Keratinocyte (primary cell): Measurements from ENCODE around the gene FDPS. TPM values are rescaled to one million over a fixed set of nuclear protein-coding genes. Genes with fewer than 3 reads are reported as not detected.

Experiments used
- DNase-seq: peaks from one replicate; pipeline ENCODE4 v3.0.0-alpha.2; 2011; ENCODE audit warnings: low read depth, missing footprints, low spot score
- FAIRE-seq: peaks from 2 replicates; lab custom pipeline; 2011; peaks lifted over from hg19 to GRCh38; lab: Jason Lieb, UNC
- H2AFZ ChIP-seq: 2 replicates; pipeline ENCODE4 v1.6.0; 2012; ENCODE audit warnings: low read length, control low read depth, inconsistent platforms; ENCODE audit not compliant: control insufficient read depth
- H3K27ac ChIP-seq: 2 replicates; pipeline ENCODE4 v1.5.1; 2011; ENCODE audit warnings: low read length; ENCODE audit not compliant: control insufficient read depth, insufficient read depth
- H3K27me3 ChIP-seq: 3 replicates; pipeline ENCODE4 v1.6.0; 2011; ENCODE audit warnings: low read length; ENCODE audit not compliant: control insufficient read depth, insufficient read depth; ENCODE audit errors: extremely low read depth
- H3K36me3 ChIP-seq, 2 experiments: 2 replicates in 1 of 2; 3 replicates in 1 of 2; pipeline ENCODE4 v1.5.1; 2011; ENCODE audit warnings: low read length in 2 of 2, mild to moderate bottlenecking in 1 of 2; ENCODE audit not compliant: control insufficient read depth in 2 of 2, insufficient read depth in 2 of 2; ENCODE audit errors: extremely low read depth in 1 of 2
- H3K4me1 ChIP-seq: 3 replicates; pipeline ENCODE4 v1.5.1; 2011; ENCODE audit warnings: low read length; ENCODE audit not compliant: control insufficient read depth, insufficient read depth; ENCODE audit errors: extremely low read depth
- H3K4me2 ChIP-seq: 3 replicates; pipeline ENCODE4 v1.6.0; 2011; ENCODE audit warnings: low read depth, low read length; ENCODE audit not compliant: control insufficient read depth, insufficient read depth; ENCODE audit errors: extremely low read depth
- H3K4me3 ChIP-seq, 3 experiments: fragments of 200-600 bp in 1 of 3; sonication (generic) in 1 of 3; 2 replicates in 2 of 3; 3 replicates in 1 of 3; pipeline ENCODE4 v1.5.1; 2011 to 2016; ENCODE audit warnings: low read length in 3 of 3, mild to moderate bottlenecking in 3 of 3, control low read depth in 2 of 3, inconsistent platforms in 1 of 3, low read depth in 1 of 3, mixed read lengths in 1 of 3, mixed run types in 1 of 3, moderate library complexity in 1 of 3; ENCODE audit not compliant: control insufficient read depth in 2 of 3, insufficient read depth in 2 of 3; ENCODE audit errors: extremely low read depth in 1 of 3
- H3K79me2 ChIP-seq: 2 replicates; pipeline ENCODE4 v1.6.0; 2012; ENCODE audit warnings: low read length; ENCODE audit not compliant: control insufficient read depth, insufficient read depth
- H3K9ac ChIP-seq: 3 replicates; pipeline ENCODE4 v1.6.0; 2011; ENCODE audit warnings: low read length; ENCODE audit not compliant: control insufficient read depth, insufficient read depth; ENCODE audit errors: extremely low read depth
- H3K9me1 ChIP-seq: 3 replicates; pipeline ENCODE4 v1.6.0; 2011; ENCODE audit warnings: low read length; ENCODE audit not compliant: control insufficient read depth, insufficient read depth; ENCODE audit errors: extremely low read depth
- H3K9me3 ChIP-seq: 2 replicates; pipeline ENCODE4 v1.5.1; 2012; ENCODE audit warnings: low read depth, low read length; ENCODE audit not compliant: control insufficient read depth
- H4K20me1 ChIP-seq: 3 replicates; pipeline ENCODE4 v1.6.0; 2011; ENCODE audit warnings: low read length; ENCODE audit not compliant: control insufficient read depth, insufficient read depth; ENCODE audit errors: extremely low read depth
- CTCF ChIP-seq, 3 experiments: IDR thresholded peaks in 1 of 3; conservative IDR thresholded peaks in 1 of 3; optimal IDR thresholded peaks in 1 of 3; 2 replicates in 2 of 3; 3 replicates in 1 of 3; pipeline versions ENCODE3 to v1.5.1; 2011; ENCODE audit warnings: low read length in 3 of 3, mild to moderate bottlenecking in 3 of 3, moderate library complexity in 2 of 3, control low read depth in 1 of 3, inconsistent platforms in 1 of 3; ENCODE audit not compliant: insufficient read depth in 2 of 3; ENCODE audit errors: extremely low read depth in 1 of 3
- EZH2 ChIP-seq: IDR thresholded peaks from one replicate; pipeline ENCODE4 v1.6.1; 2012; ENCODE audit warnings: inconsistent platforms, mild to moderate bottlenecking, low read length, moderate library complexity
- dilution Hi-C: fragments of 300-500 bp; cut with MboI; formaldehyde crosslinking; loops from one replicate; pipeline ENCODE4 v1.7.0; 2020; ENCODE audit warnings: low sequenced_read_pairs; ENCODE audit not compliant: extremely low pct_ligation_motif_present
- polyA plus RNA-seq, 5 experiments: library from polyadenylated mRNA; depleted of rRNA in 3 of 5; stranded (reverse) in 3 of 5; stranded (forward) in 1 of 5; unstranded in 1 of 5; fragments of >200 nt; gene quantifications; 1 replicate in 1 of 5; 2 replicates in 3 of 5; 3 replicates in 1 of 5; pipeline versions ENCODE4 v1.2.1 to v1.2.3, GENCODE V29; 2011 to 2012; ENCODE audit warnings: missing spikeins in 2 of 5, low read depth in 1 of 5, low replicate concordance in 1 of 5

Gene FDPS
- polyA plus RNA-seq, 1 donor (not counting 4 experiments of a cell fraction or from before 2014, with no cell fraction given) = 821 TPM

- no peaks in the 10 kb centered on the region for H3K27me3 ChIP-seq
- peaks cover 15% of the 10 kb centered on the region for H3K4me1 ChIP-seq
- peaks cover 3% of the 10 kb centered on the region for H4K20me1 ChIP-seq
- no peaks in the 10 kb centered on the region for H3K9me1 ChIP-seq
- H2AFZ ChIP-seq = peak overlapping the region; percentile 91
- peak overlapping the region; percentile 96 for H3K4me2 ChIP-seq
- TF ChIP-seq CTCF (optimal IDR thresholded peaks at IDR 0.05 in 1 of 3, IDR thresholded peaks at IDR 0.05 in 1 of 3, conservative IDR thresholded peaks at IDR 0.05 in 1 of 3; ENCODE audit: extremely low read depth in 1 of 3, insufficient read depth in 2 of 3, low read length in 3 of 3) (no peak), EZH2 (no peak)
- peak overlapping the region; percentile 51 for H3K27ac ChIP-seq
- peak overlapping the region; percentile 86 to 98 (median 93) for H3K4me3 ChIP-seq
- peaks cover 37% of the 10 kb centered on the region for H3K79me2 ChIP-seq
- dilution Hi-C loops = no loop called here
- DNase-seq (no peak), FAIRE-seq (no peak)
- H3K36me3 ChIP-seq = peaks cover 23 to 32% of the 10 kb centered on the region in 2 experiments
- H3K9me3 ChIP-seq = no peaks in the 10 kb centered on the region
- peak overlapping the region; percentile 74 for H3K9ac ChIP-seq
Measured at GRCh38 chr1:155272466-155273342, 36.0 kb upstream of the FDPS start.

- dilution Hi-C loops = no loop called here
- no peak for FAIRE-seq
- peaks cover 34% of the 10 kb centered on the region for H3K79me2 ChIP-seq
Measured at GRCh38 chr1:155273343-155274245, 35.1 kb upstream of the FDPS start, which contains the start of gene CLK2. Gene CLK2, minus strand, starts transcription at chr1:155273504. Its CDS starts 2,527 bp downstream, at chr1:155270977.

More at GRCh38 chr1:155273343-155274245, 35.1 kb upstream of the FDPS start, which contains the start of gene CLK2:
- Histone ChIP-seq H3K4me1 (peaks cover 22% of the 10 kb centered on the region), H3K27ac (peak within 1 kb of the TSS; percentile 51), H3K27me3 (no peaks in the 10 kb centered on the region), H3K36me3 (peaks cover 14 to 24% of the 10 kb centered on the region in 2 experiments), H3K9me3 (no peaks in the 10 kb centered on the region), H3K9me1 (no peaks in the 10 kb centered on the region), H3K4me2 (peak within 1 kb of the TSS; percentile 96), H3K4me3 (peak within 1 kb of the TSS; percentile 86 to 98 (median 93)), H4K20me1 (peaks cover 3% of the 10 kb centered on the region), H2AFZ (peak within 1 kb of the TSS; percentile 91), H3K9ac (peak within 1 kb of the TSS; percentile 74)
- DNase-seq = peak; percentile 78
- TF ChIP-seq EZH2 = no peak
- TF ChIP-seq CTCF (optimal IDR thresholded peaks at IDR 0.05 in 1 of 3, IDR thresholded peaks at IDR 0.05 in 1 of 3, conservative IDR thresholded peaks at IDR 0.05 in 1 of 3; ENCODE audit: extremely low read depth in 1 of 3, insufficient read depth in 2 of 3, low read length in 3 of 3) = peak in 1 of 3 experiments; percentile 16
